GM10266 (cell line): ENCODE data around the gene CAPG.

Source experiments
- DNase-seq: peaks from one replicate; pipeline ENCODE4 v3.0.0; 2012; ENCODE audit errors: extremely low spot score
- TF ChIP-seq, protein P1 (sequence below): IDR thresholded peaks from 2 replicates; pipeline ENCODE4 v1.5.1; 2012; ENCODE audit warnings: mild to moderate bottlenecking, low read depth; ENCODE audit not compliant: control insufficient read depth, insufficient read depth; ENCODE audit errors: missing control alignments

Gene CAPG

DNA sequence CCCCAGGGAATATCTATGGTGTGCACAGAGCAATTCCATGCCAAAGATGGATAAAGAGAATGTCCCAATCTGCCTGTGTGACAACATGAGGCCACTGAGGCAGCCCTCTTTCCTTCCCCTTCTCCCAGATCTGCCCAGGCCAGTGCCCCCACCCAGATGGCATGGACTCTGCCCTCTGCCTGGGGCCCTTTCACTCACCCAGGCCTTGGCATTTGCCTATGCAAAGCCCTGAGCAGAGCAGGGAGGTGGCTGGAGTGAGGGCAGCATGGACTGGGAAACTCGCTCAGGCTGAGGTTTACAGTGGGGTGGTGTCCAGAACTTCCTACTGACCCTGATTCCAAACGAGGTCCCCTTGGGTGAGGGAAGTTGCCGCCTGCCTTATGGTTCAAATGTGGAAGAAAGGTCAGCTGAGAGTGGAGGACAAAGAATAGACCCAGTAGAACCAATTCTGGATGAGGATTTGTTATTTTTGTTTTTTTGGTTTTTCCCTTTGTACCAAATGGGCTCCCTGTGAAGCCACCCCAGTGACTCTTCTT, 17.2 kb upstream of the CAPG start:
- TF ChIP-seq, protein P1, sequence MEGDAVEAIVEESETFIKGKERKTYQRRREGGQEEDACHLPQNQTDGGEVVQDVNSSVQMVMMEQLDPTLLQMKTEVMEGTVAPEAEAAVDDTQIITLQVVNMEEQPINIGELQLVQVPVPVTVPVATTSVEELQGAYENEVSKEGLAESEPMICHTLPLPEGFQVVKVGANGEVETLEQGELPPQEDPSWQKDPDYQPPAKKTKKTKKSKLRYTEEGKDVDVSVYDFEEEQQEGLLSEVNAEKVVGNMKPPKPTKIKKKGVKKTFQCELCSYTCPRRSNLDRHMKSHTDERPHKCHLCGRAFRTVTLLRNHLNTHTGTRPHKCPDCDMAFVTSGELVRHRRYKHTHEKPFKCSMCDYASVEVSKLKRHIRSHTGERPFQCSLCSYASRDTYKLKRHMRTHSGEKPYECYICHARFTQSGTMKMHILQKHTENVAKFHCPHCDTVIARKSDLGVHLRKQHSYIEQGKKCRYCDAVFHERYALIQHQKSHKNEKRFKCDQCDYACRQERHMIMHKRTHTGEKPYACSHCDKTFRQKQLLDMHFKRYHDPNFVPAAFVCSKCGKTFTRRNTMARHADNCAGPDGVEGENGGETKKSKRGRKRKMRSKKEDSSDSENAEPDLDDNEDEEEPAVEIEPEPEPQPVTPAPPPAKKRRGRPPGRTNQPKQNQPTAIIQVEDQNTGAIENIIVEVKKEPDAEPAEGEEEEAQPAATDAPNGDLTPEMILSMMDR, result no peak
- no peak for DNase-seq

DNA sequence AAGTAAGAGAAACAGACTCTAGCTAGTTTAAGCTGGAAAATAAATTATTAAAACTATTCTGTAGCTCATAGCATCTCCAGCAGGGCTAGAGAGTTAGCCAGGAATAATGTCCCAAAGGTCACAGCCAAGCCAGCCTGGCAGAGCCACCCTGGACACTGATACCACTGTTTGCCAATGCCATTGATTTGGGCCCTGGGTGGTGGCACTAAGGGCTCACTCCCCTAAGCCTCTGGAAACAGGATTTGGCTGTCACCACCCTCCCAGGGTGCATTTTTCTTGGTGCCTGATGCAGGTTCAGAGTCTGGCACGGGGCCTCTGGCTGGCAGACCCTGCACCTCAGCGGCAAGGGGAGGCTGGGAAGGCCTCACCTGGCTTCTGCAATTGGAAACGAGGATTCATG, 15.4 kb upstream of the CAPG start:
- TF ChIP-seq, protein P1, result no peak
- DNase-seq, result no peak

DNA sequence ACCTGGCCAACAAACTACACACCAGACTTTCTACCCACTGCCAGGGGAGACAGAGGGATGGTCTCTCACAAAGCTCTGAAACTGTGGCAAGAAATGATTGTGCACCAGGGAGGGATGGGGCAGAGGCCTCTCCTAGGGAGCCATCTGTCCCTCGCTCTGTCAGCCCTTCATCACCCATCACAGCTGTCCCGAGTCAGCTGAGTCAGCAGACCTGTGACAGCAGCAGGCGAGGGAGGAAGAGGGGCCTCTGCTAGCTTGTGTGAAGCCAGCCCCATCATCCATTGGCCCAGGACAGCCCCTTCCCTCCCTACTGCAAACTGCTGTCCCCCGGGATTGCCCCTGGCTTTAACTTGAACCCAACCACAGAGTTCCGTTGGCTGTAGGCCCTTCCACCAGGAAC, 13.4 kb upstream of the CAPG start:
- no peak for DNase-seq
- TF ChIP-seq, protein P1, result no peak

DNA sequence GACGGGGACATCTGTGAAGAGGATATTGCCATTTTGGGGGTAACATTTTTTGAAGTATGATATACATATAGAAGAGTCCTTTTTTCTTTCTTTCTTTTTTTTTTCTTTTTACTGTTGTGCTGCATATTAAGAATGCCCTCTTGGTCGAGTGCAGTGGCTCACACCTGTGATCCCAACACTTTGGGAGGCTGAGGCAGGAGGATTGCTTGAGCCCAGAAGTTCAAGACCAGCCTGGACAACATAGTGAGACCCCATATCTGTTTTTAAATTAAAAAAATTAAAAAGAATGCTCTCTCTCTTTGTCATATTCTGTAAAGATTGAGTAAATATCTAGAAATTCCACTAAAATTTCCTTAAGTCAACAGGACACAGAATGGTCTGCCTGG, 11.9 kb upstream of the CAPG start:
- no peak for DNase-seq
- TF ChIP-seq, protein P1, result no peak

DNA sequence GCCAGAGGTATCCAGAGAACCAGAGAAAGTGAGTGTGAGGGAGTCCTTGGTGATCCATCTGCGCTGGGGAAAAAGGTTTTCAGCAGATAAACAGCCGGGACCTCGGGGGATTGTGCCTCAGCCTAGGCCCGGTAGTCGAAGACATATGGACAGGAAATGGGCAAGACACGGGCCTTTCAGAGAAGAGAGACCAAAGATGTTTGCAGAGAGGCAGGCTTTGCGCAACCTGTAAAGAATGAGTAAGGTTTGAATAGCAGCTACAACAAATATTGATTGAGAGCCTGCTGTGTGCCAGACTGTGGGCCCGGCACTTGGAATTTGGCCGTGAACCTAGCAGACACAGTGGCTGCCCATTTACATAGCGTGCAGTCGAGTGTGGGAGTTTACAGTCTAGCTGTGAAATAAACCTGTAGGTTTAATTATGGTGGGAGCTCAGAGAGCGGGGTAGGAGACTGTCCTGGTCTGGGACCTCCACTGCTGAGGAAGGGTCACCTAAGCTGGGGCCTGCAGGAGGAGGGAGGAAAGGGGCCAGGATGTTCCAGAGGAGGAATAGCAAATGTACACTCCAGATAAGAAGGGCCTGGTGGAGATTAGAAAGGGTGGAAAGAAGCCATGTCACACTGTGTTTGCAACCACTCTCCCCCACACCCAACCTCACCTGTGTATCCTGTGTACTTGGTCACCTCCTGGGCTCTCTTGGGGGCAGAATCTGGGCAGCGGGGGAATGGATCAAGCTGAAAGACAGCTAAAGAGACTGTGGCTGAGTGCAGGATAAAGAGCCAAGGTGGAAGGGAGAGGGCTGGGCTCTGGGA, 11.3 kb upstream of the CAPG start:
- TF ChIP-seq, protein P1, result no peak
- DNase-seq, result no peak

DNA sequence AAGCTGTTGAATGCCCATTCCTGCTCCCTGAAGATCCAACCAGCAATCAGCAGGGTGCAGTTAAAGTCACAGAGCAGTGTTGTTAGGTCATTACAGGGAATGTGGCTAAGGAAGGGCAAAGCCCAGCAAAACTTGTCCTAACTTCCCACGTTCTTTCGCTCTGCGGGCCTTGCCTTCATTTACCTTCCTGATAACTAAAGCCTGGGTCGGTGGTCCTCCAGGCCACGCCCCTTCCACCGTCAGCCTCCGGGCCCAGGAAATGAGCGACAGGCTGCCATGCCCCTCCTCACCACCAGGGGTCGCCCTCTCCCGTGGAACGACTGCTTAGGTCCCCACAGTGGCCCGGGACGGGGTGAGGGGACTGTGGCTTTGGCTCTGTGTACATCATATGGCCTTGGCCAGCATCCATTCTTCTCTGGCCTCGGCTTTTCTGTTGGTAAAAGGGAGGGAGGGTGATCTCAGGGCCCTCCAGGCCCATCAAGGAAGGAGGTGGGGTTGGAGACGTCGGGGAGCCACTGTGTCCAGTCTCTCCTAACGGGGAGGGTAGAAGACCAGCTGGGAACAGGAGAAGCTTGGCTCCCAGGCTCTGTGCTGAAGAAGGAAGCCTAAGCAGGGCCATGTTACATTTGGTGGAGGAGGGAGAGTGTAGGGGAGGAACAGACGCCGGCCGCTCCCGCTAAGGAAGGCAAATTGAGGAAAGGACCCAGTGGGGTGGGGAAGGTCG, 10.5 kb upstream of the CAPG start:
- peak; percentile 88 for DNase-seq
- TF ChIP-seq, protein P1, result peak; percentile 99
